NOMO-1 (cell line): ENCODE measurements around the gene CTSW.

Source experiments
- DNase-seq, 2 experiments: peaks; one replicate each; lab custom pipeline; 2025; ENCODE audit not compliant: unreplicated experiment in 2 of 2; lab: John Stamatoyannopoulos, UW

Gene CTSW

DNA sequence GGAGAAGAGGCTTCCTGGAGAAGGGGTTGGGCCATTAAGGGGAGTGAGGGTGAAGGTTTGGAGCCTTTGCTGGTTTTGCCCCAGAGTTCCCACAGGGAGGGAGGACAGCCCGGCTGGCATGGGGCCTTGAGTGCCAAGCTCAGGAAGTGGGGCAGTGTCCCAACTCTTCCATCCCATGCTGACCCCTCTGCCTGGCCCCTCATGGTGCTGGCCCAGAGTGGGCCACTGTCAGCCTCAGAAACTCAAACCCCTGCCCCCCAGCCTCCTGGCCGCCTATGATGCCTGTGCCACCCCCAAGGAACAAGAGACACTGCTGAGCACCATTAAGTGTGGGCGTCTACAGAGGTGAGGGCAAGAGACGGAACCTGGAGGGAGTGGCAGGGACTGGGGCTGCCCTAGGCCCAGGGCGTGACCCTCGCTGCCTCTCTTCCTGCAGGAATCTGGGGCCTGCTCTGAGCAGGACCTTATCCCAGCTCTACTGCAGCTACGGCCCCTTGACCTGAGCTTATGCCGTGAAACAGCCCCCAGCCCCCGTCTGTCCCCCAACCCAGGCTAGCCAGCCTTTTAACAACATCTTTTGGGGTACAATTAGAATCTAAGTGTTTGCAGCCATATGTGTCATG, 14.0 kb upstream of the CTSW start:
- DNase-seq = no peak

DNA sequence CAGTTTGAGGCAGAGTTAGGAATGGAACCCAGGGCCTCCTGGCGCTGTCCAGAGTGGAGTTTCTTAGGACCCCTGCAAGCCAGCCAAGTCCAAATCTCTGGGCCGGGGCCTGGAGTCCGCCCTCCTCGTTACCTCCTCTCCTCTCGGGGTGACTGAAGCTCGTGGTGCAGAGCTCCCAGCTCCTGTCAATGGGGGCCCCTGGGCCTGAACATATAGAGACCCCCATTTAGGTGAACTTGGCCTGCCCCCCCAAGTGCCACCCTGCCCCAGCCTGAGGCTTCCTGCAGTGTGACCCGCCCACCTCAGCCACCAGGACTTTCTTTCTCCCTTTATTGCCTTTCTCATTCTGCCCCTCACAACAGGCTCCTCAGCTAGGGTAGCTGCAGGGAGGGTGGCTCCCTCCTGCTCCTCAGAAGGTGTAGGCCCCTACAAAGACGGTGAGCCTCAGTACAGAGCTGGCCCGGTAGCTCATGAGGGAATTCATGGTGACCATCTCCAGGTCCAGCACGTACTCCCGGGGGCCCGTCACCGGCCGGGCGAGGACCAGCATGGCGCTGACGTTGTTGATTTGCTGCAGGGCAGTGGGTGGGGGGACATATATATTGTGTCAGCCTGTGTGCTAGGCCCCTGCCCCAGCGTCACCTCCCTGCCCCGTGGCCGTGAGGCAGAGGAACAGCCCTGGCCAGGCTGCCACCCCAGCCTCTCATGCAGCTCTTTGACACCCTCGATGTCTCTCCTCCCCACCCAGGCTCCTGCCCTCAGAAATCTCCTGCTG, 12.9 kb upstream of the CTSW start:
- DNase-seq = no peak

DNA sequence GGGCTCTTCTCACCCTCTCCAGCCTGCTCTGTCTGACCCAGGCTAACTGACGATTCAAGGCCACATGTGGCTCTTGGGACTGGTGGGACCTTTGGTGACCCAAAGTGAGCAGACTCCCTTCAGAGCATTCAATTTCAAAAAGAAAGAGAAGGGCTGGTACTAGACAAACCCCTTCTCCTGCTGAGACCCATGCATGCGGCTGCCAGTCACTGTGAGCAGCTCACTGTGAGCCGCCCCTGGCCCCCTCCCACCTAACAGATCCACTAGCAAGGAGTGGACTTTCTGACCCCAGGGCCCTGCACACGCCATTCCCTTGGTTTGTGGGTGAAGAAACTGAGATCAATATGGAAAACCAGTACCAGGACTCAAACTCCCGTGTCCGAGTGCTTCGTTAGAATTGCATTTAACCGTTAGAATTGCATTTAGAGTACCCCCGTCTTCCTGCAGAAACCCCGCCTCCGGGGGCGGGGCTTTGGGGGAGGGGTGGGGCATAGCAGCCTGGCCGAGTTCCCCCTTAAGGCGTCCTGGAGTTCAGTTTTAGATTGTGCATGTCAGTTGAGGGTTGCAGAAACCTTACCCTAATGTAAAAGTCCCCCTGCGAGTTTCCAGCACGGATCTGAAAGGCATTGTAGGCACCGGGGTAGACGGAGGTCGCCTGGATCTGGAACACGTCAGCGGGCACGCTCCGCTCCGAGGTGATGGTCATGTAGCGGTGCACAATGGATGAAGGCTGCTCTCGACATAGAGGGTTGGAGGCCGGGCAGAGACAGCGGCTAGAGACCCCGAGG, 12.2 kb upstream of the CTSW start:
- no peak for DNase-seq

DNA sequence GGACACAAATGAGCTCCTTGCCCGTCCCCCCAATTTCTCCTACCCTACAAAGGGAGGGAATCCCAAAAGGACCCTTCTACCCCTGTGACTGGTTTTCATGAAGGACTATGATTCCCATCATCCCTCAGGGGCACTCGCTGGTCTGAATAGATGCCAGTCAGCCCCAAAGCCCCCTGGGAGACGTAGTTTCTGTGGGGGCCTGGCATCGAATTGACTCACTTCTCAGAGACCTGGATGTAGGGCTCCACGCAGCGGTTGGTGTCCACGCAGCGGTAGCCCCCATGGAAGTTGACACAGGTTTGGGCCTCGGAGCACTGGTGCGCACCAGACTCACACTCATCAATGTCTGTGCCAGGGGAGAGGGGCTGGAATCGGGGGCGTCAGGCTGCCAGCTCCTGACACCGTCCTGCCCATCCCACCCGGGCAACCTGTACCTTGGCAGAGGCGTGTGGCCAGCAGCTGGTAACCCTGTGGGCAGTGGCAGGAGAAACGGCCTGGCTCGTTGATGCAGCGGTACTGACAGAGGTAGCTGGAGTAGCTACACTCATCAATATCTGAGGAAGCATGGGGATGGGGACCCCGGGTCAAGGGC, 11.5 kb upstream of the CTSW start:
- no peak for DNase-seq

DNA sequence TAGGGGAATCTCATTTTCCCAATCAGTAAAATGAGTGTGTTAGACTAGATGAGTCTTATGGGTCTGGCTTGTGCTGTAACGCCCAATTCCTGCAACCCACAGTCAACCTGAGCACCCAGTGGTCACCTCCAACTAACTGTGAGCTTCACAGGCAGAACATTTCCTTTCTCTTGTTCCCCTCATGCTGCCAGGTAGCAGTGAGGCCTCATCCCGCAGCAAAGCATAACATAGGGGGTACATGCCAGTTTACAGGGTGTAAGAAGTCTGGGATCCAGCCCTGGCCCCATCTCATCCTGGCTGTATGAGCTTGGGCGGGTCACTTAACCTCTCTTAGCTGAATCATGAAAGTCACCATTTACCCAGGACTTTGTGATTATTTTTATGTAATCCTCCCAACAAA, 10.7 kb upstream of the CTSW start:
- DNase-seq = no peak

DNA sequence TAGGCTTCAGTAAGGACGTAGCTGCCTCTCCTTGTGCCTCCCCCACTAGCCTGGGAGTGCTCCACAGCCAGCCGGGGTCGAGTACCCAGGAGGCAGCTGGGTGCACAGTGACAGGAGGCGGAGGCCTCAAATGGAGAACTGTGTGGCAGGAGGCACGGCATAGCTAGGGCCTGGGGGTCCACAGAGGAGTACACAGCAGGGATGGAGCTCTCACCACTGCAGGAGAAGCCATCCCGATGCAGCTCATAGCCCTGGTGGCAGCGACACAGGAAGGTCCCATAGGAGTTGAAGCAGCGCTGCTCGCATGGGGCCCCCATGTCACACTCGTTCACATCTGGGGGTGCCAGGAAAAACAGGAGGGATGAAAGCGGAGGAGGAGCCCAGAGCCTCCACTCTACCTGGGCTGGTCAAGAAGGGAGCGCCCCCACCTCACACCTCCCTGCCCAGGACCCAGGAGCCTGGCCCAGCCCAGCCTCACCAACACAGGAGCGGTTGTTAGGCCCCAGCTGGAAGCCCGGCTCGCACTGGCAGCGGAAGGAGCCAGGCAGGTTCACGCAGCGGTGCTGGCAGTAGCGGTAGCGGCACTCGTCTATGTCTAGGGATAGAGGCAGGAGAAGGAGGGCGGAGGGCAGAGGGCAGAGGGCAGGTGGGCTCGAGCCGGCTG, 9.9 kb upstream of the CTSW start:
- no peak for DNase-seq

DNA sequence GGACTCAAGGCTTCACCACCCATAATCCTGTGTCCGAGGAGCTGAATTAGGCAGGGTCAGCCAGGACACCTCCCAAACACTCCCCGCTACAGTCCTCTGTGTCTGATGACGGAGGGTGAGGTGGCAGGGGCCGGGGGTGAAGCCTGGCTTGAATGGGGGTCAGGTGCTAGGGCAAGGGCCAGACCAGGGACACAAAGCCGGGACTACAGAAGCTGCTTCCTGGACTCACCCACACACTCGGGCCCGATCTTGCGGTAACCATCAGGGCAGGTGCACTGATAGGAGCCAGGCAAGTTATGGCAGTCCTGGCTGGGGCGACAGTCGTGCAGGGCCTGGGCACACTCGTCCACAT, 9.4 kb upstream of the CTSW start:
- DNase-seq = no peak

DNA sequence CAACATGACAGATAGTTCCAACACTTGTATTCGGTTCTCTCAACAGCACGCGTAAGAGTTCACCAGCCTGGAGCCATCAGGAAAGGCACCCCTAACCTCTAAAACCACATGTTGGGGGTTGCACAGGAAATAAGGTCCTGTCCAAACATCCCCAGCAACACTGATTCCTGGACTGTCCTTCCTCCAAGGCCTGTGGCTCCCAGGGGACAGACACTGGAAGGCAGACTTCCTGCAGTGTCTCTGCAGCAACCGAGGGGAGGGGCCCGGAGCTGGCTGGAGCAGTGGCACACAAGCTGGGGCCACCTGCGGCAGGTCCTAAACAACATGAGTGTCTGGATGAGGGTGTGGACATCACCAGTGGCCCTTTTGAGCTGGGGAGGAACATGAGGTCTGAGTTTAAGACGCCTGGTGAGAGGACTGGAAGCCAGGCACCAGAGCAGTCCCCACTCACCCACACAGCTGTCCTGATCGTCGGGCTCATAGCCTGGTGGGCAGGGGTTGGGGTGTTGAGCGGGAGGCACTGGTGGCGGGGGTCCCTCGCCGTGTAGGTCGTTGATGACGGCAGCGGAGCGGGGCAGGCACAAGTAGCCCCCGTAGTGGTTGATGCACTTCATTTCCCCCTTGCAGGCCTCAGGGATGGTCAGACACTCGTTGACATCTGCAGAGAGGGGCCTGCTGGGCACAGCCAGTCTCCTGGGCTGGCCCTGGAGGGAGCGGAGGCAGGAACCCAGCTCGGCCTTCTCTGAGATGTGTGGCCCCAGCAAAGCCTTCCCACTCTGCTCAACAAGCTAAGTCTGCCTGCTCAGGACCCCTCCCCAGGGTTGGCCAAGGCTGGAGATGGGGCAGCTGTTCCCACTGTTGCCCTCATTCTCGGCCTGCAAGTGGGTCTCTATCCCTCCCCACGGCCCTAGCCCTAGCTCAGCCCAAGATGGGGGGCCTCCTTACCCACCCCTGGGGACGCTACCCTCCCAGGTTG, 8.6 kb upstream of the CTSW start:
- DNase-seq = no peak

DNA sequence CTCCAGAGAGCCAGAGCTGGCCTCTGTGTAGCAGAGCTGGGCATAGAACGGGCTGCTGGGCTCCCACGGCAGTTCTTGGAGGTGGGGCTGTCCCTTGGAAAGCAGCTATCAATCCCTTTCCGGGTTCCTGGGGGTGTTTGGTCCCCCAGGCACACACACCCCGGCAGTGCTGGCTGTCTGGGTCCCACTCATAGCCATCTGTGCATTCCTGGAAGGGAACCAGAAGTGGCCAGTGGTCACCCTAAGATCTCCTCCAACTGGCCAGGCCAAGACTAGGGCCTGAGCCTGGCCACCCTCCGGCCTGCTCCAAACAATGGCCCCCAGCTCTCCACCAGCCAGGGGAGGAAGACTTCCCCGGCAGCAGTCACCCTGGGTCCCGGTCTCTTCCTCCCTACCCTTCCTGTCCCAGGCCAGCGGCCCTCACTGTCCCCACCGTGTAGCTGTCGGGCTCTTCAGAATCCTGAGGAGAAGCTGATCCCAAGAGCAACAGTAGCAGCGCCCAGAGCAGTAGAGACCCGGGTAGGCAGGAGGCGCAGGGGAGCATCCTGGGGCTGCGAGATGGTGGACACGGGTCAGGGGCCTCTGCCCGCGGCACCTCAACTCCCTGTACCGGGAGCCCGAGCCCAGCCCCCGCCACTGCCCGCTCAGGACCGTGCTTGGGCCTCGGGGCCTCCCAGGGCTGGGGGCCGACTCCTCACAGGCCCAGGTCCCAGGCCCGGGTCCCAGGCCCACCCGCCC, 7.7 kb upstream of the CTSW start:
- no peak for DNase-seq

DNA sequence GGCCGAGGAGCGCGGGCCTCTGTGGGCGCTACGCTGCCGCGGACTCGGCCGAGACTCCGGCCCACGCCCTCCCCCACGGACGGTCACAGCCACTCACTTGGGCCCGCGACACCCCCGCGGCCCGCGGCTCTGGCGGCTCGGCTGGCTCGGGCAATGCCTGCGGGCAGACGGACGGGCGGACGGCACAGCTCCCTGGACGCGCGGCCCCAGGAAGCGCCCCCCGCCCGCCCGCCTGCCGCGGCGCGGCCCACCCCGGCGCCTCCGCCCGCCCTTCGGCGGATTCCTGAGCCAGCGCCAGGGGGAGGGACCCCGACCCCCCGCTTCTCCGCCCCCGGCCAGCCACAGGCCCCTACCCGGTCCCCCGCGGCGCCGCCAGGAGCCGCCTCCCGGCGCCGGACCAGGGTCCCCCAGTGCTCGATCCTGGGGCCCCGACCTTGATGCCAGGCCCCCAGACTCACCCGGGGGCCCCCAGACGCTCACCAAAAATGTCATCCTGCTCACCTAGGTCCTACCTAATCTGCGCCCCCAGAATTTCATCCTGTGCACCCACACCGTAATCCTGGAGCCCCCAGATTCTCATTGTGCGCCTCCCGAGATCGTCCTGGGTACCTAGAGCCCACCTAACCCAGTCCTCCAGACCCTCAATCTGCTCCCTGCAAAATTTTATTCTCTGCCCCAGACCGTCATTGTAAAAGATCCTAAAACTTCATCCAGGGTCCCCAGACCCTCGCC, 6.9 kb upstream of the CTSW start, which contains the start of gene EFEMP2:
Gene EFEMP2, minus strand, starts transcription at position 215 of the 732 bp plus-strand sequence. CDS start 446 bp downstream, outside the sequence.
- no peak for DNase-seq

DNA sequence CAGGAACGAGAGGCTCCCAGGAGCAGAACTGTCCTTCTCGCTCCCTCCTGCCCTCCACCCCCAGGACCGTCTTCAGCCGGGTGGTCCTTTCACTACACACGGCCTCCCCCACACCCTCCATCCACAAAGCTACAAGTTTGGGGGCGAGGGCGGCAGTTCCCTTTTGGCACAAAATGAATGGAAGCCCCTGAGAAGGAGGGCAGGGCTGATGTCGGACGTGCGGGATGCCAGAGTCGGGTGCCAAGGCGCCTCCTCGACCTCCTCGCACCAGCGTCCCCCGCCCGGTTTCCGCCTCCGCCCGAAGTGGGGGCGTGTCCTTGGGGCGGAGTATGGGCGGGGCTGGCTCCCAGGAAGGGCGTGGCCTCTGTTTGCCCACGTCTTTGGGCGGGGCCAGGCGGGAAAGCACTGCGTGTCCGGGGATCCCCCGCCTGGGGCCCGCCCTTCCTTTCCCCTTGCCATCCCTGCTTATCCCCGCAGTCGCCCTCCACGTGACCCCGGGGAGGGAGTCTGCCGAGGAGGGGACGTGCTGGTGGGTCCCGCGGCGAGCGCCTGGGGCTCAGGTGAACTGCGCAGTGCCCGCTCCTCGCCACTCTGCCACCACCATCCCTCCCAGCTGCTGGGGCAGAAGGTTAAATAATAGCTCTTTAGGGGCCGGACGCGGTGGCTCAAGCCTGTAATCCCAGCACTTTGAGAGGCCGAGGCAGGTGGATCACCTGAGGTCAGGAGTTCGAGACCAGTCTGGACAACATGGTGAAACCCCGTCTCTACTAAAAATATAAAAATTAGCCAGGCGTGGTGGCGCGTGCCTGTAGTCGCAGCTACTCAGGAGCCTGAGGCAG, 6.1 kb upstream of the CTSW start:
- DNase-seq = peak; percentile 80 to 83

DNA sequence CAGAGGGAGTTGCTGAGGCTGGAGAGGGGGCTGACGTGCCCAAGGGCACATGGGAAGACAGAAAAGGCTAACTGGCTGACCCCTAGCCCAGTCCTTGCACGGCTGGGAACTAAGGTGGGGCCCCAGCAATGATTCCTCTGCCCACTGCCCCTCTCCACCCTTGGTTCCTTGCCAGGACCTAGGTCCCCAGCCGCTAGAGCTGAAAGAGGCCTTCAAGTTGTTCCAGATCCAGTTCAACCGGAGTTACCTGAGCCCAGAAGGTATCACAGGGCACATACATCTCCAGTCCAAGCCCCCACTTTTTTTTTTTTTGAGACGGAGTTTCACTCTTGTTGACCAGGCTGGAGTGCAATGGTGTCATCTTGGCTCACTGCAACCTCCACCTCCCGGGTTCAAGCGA, 390 bp downstream of the CTSW start:
- no peak for DNase-seq

DNA sequence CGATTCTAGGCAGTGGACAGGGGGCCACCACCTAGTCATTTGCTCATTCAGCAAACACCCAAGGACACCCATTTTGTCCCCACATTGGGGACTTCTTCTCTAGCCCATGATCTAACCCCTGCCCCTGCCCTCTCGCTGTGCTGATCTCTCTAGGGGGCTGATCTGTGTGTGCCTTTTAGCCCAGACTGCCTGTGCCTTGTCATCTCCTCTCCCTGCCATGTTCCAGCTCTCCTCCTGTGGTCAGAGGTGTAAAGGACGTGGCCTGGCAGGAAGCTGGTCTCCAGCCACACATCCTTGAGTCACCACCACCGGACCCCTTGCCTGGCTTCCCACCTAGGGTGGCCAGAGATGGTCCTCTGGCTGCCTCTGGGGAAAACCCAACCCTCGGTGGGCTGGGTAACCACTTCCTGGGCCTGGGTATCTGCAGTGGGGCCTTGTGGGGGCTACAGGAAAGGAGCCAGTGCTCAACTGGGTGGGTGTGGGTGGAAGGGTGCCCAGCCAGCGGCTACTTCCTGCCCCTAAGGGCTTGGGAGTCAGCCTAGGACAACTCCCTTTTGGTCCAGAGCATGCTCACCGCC, 1.3 kb downstream of the CTSW start:
- no peak for DNase-seq

DNA sequence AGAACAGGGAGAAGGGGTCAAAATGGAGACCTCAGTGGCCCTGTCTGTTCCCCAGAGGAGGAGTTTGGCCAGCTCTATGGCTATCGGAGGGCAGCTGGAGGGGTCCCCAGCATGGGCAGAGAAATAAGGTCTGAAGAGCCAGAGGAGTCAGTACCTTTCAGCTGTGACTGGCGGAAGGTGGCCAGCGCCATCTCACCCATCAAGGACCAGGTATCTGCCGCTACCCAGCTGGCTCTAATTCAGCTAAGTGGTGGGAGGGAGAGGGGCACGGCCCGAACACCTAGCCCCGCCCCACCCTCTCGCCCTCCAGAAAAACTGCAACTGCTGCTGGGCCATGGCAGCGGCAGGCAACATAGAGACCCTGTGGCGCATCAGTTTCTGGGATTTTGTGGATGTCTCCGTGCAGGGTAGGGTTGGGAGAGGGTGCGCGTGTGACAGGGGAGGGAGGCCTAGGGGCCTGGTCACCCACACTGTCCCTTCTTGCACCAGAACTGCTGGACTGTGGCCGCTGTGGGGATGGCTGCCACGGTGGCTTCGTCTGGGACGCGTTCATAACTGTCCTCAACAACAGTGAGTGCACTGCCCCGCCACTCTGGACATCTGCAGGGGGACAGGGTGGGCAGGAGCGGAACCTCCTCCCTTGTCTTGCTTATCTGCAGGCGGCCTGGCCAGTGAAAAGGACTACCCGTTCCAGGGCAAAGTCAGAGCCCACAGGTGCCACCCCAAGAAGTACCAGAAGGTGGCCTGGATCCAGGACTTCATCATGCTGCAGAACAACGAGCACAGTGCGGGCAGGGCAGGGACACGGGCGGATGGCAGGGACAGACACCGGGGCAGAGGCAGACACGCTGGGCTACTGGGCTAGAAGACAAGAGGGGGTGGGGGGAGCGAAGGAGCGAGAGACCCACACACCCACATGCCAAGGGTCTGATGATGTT, 2.8 kb downstream of the CTSW start:
- DNase-seq = no peak

DNA sequence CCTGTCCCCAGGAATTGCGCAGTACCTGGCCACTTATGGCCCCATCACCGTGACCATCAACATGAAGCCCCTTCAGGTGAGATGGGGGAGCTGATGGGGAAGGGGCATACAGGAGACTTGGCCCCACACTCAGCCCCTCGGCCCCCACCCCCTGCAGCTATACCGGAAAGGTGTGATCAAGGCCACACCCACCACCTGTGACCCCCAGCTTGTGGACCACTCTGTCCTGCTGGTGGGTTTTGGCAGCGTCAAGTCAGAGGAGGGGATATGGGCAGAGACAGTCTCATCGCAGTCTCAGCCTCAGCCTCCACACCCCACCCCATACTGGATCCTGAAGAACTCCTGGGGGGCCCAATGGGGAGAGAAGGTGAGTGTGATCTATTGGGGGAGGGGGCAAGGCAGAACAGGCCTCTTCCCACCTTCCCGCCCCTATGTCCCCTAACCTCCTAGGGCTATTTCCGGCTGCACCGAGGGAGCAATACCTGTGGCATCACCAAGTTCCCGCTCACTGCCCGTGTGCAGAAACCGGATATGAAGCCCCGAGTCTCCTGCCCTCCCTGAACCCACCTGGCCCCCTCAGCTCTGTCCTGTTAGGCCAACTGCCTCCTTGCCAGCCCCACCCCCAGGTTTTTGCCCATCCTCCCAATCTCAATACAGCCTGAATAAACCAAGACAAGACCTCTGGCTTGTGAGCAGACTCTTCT, 3.6 kb downstream of the CTSW start:
- no peak for DNase-seq
